GM23248 (cell line): ENCODE data around the gene AFAP1. TPM values are rescaled to one million over a fixed set of nuclear protein-coding genes. Genes with fewer than 3 reads are reported as not detected.

ENCODE experiments used
- DNase-seq: peaks from one replicate; pipeline ENCODE4 v3.0.0-alpha.2; 2015
- H2AFZ ChIP-seq: fragments of 200-600 bp; sonication (generic); 2 replicates; pipeline ENCODE4 v1.6.1; 2016; ENCODE audit warnings: antibody characterized with exemption
- H3F3A ChIP-seq: fragments of 200-600 bp; sonication (generic); 2 replicates; pipeline ENCODE4 v1.6.1; 2016; ENCODE audit warnings: mild to moderate bottlenecking, antibody characterized with exemption, mixed run types; ENCODE audit not compliant: insufficient read depth
- H3K27ac ChIP-seq: fragments of 200-600 bp; sonication (generic); 2 replicates; pipeline ENCODE4 v1.5.1; 2016; ENCODE audit warnings: mild to moderate bottlenecking
- H3K27me3 ChIP-seq: fragments of 200-600 bp; sonication (generic); replicated peaks from 2 replicates; pipeline ENCODE4 v1.6.1; 2016; ENCODE audit warnings: mild to moderate bottlenecking; ENCODE audit not compliant: insufficient read depth
- H3K36me3 ChIP-seq: fragments of 200-600 bp; sonication (generic); 2 replicates; pipeline ENCODE4 v1.6.1; 2016; ENCODE audit warnings: low read depth, mild to moderate bottlenecking
- H3K4me1 ChIP-seq: fragments of 200-600 bp; sonication (generic); 2 replicates; pipeline ENCODE4 v1.6.1; 2016; ENCODE audit warnings: mild to moderate bottlenecking; ENCODE audit not compliant: insufficient read depth
- H3K4me2 ChIP-seq: fragments of 200-600 bp; sonication (generic); one replicate; pipeline ENCODE4 v1.6.1; 2016; ENCODE audit warnings: mild to moderate bottlenecking; ENCODE audit not compliant: unreplicated experiment
- H3K4me3 ChIP-seq: fragments of 200-600 bp; sonication (generic); 2 replicates; pipeline ENCODE4 v1.5.1; 2016; ENCODE audit warnings: mild to moderate bottlenecking
- H3K79me2 ChIP-seq: fragments of 200-600 bp; sonication (generic); 2 replicates; pipeline ENCODE4 v1.6.1; 2016; ENCODE audit warnings: mild to moderate bottlenecking; ENCODE audit not compliant: insufficient read depth
- H3K9ac ChIP-seq: fragments of 200-600 bp; sonication (generic); 2 replicates; pipeline ENCODE4 v1.6.1; 2016; ENCODE audit warnings: mild to moderate bottlenecking
- H3K9me2 ChIP-seq: fragments of 200-600 bp; sonication (generic); 2 replicates; pipeline ENCODE4 v1.6.1; 2016; ENCODE audit warnings: mixed run types, mild to moderate bottlenecking, moderate library complexity; ENCODE audit not compliant: insufficient read depth
- H3K9me3 ChIP-seq: fragments of 200-600 bp; sonication (generic); one replicate; pipeline ENCODE4 v1.6.1; 2017; ENCODE audit warnings: low read depth
- H4K20me1 ChIP-seq: fragments of 200-600 bp; sonication (generic); 2 replicates; pipeline ENCODE4 v1.6.0; 2016; ENCODE audit not compliant: insufficient read depth
- EZH2 ChIP-seq: fragments of 200-600 bp; sonication (generic); IDR thresholded peaks from 2 replicates; pipeline ENCODE4 v1.6.1; 2018; ENCODE audit warnings: antibody characterized with exemption, mild to moderate bottlenecking; ENCODE audit not compliant: insufficient read depth, poor library complexity, severe bottlenecking
- EZH2phosphoT487 ChIP-seq: fragments of 200-600 bp; sonication (generic); IDR thresholded peaks from 2 replicates; pipeline ENCODE4 v1.6.1; 2018; ENCODE audit warnings: antibody characterized with exemption, moderate library complexity, mild to moderate bottlenecking, low read depth; ENCODE audit not compliant: insufficient read depth
- WGBS, 2 experiments: methylation state at CpG; one replicate each; pipeline ENCODE4 v1.1.6; 2015 to 2017; ENCODE audit warnings: low lambda C conversion rate in 2 of 2, low coverage in 1 of 2; ENCODE audit errors: missing lambda C conversion rate in 2 of 2; 5-methylcytosine and 5-hydroxymethylcytosine counted together
- in situ Hi-C: fragments of 300-500 bp; cut with MboI; formaldehyde crosslinking; loops from 2 replicates; pipeline ENCODE4 v1.15.0; 2020
- polyA plus RNA-seq: library from polyadenylated mRNA; unstranded; fragments of >200 nt; fragmentation: Nextera tagmentation; extraction: Ambion mirVana; gene quantifications from 2 replicates; pipeline ENCODE4 v1.2.1, GENCODE V29; 2016
- total RNA-seq: library from RNA; depleted of rRNA; stranded (reverse); fragments of >200 nt; shearing (Covaris generic); gene quantifications from 2 replicates; pipeline ENCODE4 v1.2.3, GENCODE V29; 2014

AFAP1 gene
- total and polyA plus RNA-seq, 2 experiments from 2014 or later: 54.4 to 103 TPM

GRCh38 chr4:7737752-7738457 lies 201.8 kb downstream of the AFAP1 start:
- Histone ChIP-seq H3K4me3 (no peak overlapping the region), H3K36me3 (no peaks in the 10 kb centered on the region), H3K4me1 (no peaks in the 10 kb centered on the region), H3K9me3 (no peaks in the 10 kb centered on the region), H3K9me2 (no peaks in the 10 kb centered on the region), H3K9ac (no peak overlapping the region), H3F3A (no peaks in the 10 kb centered on the region), H3K27me3 (no peaks in the 10 kb centered on the region), H3K4me2 (no peak overlapping the region), H2AFZ (no peak overlapping the region), H4K20me1 (no peaks in the 10 kb centered on the region), H3K27ac (no peak overlapping the region), H3K79me2 (no peaks in the 10 kb centered on the region)
- WGBS, 2 experiments: 90 to 95% methylated on average over 19 of the region's 19 CpGs
- TF ChIP-seq EZH2phosphoT487: no peak
- in situ Hi-C loops: no loop called here
- no peak for DNase-seq

DNA sequence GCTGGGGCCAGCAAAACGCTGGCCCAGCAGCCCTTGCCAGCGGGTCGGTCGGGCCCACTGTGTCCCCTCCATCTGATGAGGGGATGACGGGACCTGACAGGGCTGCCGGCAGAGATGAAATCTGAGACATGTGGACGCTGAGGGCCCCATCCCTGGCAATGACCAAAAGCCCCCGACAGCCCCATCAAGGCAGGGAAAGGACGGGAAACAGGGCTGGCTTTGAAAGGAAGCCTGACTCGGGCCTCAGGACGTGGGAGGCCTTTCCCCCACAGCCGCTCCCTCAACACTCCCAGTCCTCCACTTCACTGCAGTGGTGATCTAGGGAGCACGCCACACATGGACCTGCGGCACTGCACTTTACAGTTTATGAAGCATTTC lies 202.4 kb downstream of the AFAP1 start:
- DNase-seq: no peak
- in situ Hi-C loops: no loop called here
- TF ChIP-seq EZH2phosphoT487 (no peak), EZH2 (no peak)
- no peaks in the 10 kb centered on the region for H3K27me3 ChIP-seq
- H3K9me2 ChIP-seq: no peaks in the 10 kb centered on the region
- no peaks in the 10 kb centered on the region for H3K4me1 ChIP-seq
- H3K36me3 ChIP-seq: no peaks in the 10 kb centered on the region
- H2AFZ ChIP-seq: no peak overlapping the region
- H3F3A ChIP-seq: no peaks in the 10 kb centered on the region
- no peaks in the 10 kb centered on the region for H3K79me2 ChIP-seq
- H3K9me3 ChIP-seq: no peaks in the 10 kb centered on the region
- H3K9ac ChIP-seq: no peak overlapping the region
- no peak overlapping the region for H3K4me2 ChIP-seq
- no peaks in the 10 kb centered on the region for H4K20me1 ChIP-seq
- H3K27ac ChIP-seq: no peak overlapping the region
- WGBS, 2 experiments: 83 to 87% methylated on average over 13 to 14 of the region's 14 CpGs
- H3K4me3 ChIP-seq: no peak overlapping the region

- Histone ChIP-seq H4K20me1 (no peaks in the 10 kb centered on the region), H3K4me3 (no peak overlapping the region), H3F3A (no peaks in the 10 kb centered on the region), H3K4me1 (no peaks in the 10 kb centered on the region), H3K79me2 (no peaks in the 10 kb centered on the region), H3K9ac (no peak overlapping the region), H3K9me3 (no peaks in the 10 kb centered on the region), H3K4me2 (no peak overlapping the region), H2AFZ (no peak overlapping the region), H3K36me3 (no peaks in the 10 kb centered on the region), H3K9me2 (no peaks in the 10 kb centered on the region), H3K27me3 (no peaks in the 10 kb centered on the region), H3K27ac (no peak overlapping the region)
- no peak for TF ChIP-seq EZH2phosphoT487
- TF ChIP-seq EZH2: no peak
- WGBS, 2 experiments: 79 to 82% methylated on average over 24 to 30 of the region's 31 CpGs
- in situ Hi-C loops: no loop called here
- peak; percentile 36 for DNase-seq
Measured at GRCh38 chr4:7736436-7737267, 203.0 kb downstream of the AFAP1 start.

DNA sequence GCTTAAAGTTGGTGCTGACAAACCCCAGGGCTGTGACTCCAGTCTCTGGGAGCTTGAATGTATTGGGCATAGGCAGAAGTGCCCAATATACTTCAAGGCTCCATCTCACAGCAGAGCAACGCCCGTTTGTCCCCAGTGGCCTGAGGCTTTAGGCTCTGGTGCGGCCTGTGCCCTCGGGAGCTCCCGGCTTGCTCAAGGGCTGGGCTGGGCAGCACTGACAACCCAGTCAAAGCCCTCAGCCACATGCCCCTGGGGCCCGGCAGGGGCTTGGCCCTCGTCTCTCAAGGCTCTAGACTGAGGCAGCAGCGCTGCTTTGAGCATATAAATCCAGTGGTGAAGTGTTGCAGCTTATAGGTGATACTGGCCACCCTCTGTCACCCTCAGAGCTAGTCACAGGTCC lies 203.7 kb downstream of the AFAP1 start:
- H3K4me2 ChIP-seq: no peak overlapping the region
- H3K36me3 ChIP-seq: no peaks in the 10 kb centered on the region
- no peaks in the 10 kb centered on the region for H4K20me1 ChIP-seq
- H3K27me3 ChIP-seq: no peaks in the 10 kb centered on the region
- TF ChIP-seq EZH2 (no peak), EZH2phosphoT487 (no peak)
- H3K4me3 ChIP-seq: no peak overlapping the region
- no peak overlapping the region for H3K27ac ChIP-seq
- no peak overlapping the region for H3K9ac ChIP-seq
- H2AFZ ChIP-seq: no peak overlapping the region
- in situ Hi-C loops: no loop called here
- H3F3A ChIP-seq: no peaks in the 10 kb centered on the region
- no peaks in the 10 kb centered on the region for H3K79me2 ChIP-seq
- H3K9me2 ChIP-seq: no peaks in the 10 kb centered on the region
- H3K4me1 ChIP-seq: no peaks in the 10 kb centered on the region
- WGBS, 2 experiments: 65 to 72% methylated on average over 7 to 8 of the region's 8 CpGs
- no peak for DNase-seq
- no peaks in the 10 kb centered on the region for H3K9me3 ChIP-seq
